Bone marrow (tissue), 2 donors: ENCODE data around the gene TIMM50.

Source experiments
- DNase-seq, 2 donors: peaks; one replicate each; lab custom pipeline; 2025; lab: John Stamatoyannopoulos, UW

Gene TIMM50

DNA sequence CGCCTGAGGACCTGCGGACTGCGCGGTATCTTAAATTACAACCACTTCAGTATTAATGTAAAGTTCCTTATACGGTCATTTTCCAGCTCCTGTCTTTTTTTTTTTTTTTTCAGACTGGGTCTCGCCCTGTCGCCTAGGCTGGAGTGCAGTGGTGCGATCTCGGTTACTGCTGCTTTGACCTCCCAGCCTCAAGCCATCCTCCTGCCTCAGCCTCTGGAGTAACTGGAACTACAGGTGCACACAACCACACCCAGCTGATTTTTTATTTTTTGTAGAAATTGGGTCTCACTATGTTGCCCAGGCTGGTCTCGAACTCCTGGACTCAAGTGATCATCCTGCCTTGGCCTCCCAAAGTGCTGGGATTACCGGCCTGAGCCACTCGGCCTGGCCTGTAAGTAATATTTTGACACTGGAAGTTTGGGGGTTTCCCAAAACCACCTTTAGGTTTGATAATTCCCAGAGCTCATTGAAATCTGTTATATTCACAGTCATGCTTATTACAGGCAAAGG, 52.4 kb downstream of the TIMM50 start:
- DNase-seq = no peak

DNA sequence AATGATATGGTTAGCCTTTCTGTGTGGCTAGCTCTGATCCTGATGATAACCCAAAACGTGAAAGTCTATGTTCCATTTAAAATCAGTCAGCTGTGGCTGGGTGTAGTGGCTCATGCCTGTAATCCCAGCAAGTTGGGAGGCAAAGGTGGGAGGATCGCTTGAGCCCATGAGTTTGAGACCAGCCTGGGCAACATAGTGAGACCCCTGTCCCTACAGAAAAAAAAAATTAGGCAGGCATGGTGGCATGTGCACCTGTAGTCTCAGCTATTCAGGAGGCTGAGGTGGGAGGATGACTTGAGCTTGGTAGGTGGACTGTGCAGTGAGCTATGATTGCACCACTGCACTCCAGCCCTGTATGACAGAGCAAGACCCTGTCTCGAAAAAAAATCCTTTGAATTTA, 53.2 kb downstream of the TIMM50 start:
- DNase-seq = no peak

DNA sequence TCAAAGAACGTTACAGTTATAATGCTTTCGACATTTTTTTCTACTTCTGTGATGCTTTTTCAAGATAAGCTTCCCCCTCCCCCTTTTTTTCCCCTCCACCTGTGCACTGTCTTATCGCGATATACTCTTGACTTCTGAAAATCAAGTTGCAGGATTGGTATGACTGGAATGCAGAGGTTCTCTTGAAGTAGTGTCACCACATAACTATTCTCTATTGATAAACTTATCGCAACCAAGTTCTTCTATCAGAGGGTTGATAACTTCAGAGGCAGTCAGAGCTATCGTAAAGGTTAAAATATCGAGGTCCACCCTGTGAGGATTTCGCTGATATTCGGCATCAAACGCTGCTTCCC, 58.5 kb downstream of the TIMM50 start:
- DNase-seq = no peak

DNA sequence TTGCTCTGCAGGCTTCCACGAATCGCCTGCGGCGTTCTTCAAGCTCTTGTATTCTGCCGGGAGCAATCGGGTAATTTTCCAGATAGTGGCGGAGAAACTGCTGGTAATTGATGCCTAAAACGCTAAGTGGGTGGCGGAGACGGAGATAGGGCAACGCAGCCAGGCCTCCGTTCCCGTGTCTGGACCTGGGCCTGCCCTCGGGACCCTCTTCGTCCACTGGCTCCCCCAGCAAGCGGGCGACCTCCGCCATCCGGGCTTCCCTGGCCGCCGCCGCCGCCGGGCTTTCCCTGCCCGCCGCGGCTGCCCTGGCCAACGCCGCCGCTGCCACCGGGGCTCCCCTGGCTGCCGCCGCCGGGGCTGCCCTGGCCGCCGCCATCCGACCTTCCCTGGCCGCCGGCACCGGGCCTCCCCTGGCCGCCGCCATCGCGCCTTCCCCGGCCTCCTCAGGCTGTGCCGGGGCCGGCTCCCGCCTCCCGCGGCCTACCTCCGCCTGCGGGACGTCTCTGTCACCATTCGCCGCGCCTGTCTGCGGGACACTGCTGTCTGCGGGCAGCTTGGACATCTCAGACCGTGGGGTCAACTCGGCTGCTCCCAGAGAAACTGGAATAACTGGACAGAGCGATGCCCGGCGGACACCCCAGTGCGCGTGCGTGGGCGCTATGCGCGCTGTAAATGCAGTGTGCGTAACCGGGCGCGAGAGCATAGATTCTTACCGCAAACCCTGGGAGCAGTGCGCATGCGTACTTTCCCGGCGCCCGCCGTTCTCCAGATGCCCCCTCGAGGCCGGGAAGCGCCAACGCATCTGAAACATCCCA, 59.1 kb downstream of the TIMM50 start, which contains the start of gene EID2:
EID2 (minus strand) TSS at position 644 of the 815 bp plus-strand sequence; CDS start at position 562, 82 bp downstream.
- DNase-seq = peak; percentile 89 to 91

DNA sequence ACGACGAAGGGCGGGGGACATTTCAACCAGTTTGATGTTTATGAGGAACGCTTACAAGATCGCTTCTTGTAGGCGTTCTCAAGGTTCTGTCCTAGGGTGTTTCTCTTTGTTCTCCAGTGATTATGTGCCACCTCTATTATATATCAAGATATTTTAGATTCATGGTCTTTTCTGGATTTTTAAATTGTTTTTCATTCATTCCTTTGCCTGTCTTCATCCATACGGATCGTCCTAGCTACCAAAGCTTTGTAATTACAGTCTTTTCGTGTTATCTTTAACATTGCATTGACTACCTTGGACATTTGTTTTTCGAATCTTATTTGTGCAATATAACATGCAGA, 59.7 kb downstream of the TIMM50 start:
- no peak for DNase-seq
